Measurements from ENCODE around the gene MZT2B. TPM values are rescaled to one million over a fixed set of nuclear protein-coding genes. Genes with fewer than 3 reads are reported as not detected.
"Not testable (repeated sequence)": the region's sequence is repeated elsewhere in the genome, so short reads cannot be mapped to it uniquely, and the experiment has no call there.

Gene MZT2B
- total RNA-seq, 4 donors from 2014 or later: 127 to 189 (median 149) TPM

GRCh38 chr2:130143266-130144039 is 38.6 kb upstream of the MZT2B start:
- not testable (repeated sequence) for H3K4me3 ChIP-seq (ENCODE audit: low read depth, poor library complexity, severe bottlenecking)

GRCh38 chr2:130145006-130145414 is 37.1 kb upstream of the MZT2B start, which contains the start of gene CCDC74B:
Gene CCDC74B (minus strand): TSS chr2:130145112. CDS start chr2:130144996, 116 bp downstream.
- H3K4me3 ChIP-seq (ENCODE audit: low read depth, poor library complexity, severe bottlenecking); intact Hi-C loops (cut with DNase I; ENCODE audit: low total_unique reads): not testable (repeated sequence)
- DNase-seq (ENCODE audit: low spot score in 2 of 2): peak in 1 of 2 donors; percentile 86
- WGBS, 2 donors: 10 to 11% methylated on average over 17 to 23 of the region's 30 CpGs

More at GRCh38 chr2:130143266-130144039, 38.6 kb upstream of the MZT2B start:
- 52 to 60% methylated on average over 17 to 21 of the region's 28 CpGs for WGBS, 2 donors
- DNase-seq (ENCODE audit: low spot score in 2 of 2): peak in 1 of 2 donors; percentile 76
- intact Hi-C loops (cut with DNase I; ENCODE audit: low total_unique reads): not testable (repeated sequence)

GRCh38 chr2:130148515-130148914 is 33.5 kb upstream of the MZT2B start:
- H3K4me3 ChIP-seq (ENCODE audit: low read depth, poor library complexity, severe bottlenecking); intact Hi-C loops (cut with DNase I; ENCODE audit: low total_unique reads): not testable (repeated sequence)
- peak in 1 of 2 donors; percentile 8 for DNase-seq (ENCODE audit: low spot score in 2 of 2)
- 57 to 64% methylated on average over 6 of the region's 6 CpGs for WGBS, 2 donors

GRCh38 chr2:130150181-130151144 is 31.6 kb upstream of the MZT2B start:
- 86 to 88% methylated on average over 23 of the region's 23 CpGs for WGBS, 2 donors
- intact Hi-C loops (cut with DNase I; ENCODE audit: low total_unique reads): no loop called here
- H3K4me3 ChIP-seq (ENCODE audit: low read depth, poor library complexity, severe bottlenecking): no peak overlapping the region
- no peak for TF ChIP-seq CTCF (IDR thresholded peaks at IDR 0.05)
- TF ChIP-seq POLR2A (IDR thresholded peaks at IDR 0.05): no peak
- DNase-seq (ENCODE audit: low spot score in 2 of 2): peak in 1 of 2 donors; percentile 84

- intact Hi-C loops (cut with DNase I; ENCODE audit: low total_unique reads); DNase-seq (ENCODE audit: low spot score in 2 of 2); H3K4me3 ChIP-seq (ENCODE audit: low read depth, poor library complexity, severe bottlenecking): not testable (repeated sequence)
- 65 to 66% methylated on average over 5 of the region's 5 CpGs for WGBS, 2 donors
Observed at GRCh38 chr2:130151145-130151512, 30.9 kb upstream of the MZT2B start.

GRCh38 chr2:130152136-130152815 is 29.8 kb upstream of the MZT2B start:
- WGBS, 2 donors: 89 to 91% methylated on average over 6 to 27 of the region's 27 CpGs
- intact Hi-C loops (cut with DNase I; ENCODE audit: low total_unique reads); H3K4me3 ChIP-seq (ENCODE audit: low read depth, poor library complexity, severe bottlenecking); DNase-seq (ENCODE audit: low spot score in 2 of 2): not testable (repeated sequence)

GRCh38 chr2:130152816-130153595 is 29.1 kb upstream of the MZT2B start:
- no peak overlapping the region for H3K4me3 ChIP-seq (ENCODE audit: low read depth, poor library complexity, severe bottlenecking)
- 84% methylated on average over 20 to 21 of the region's 25 CpGs for WGBS, 2 donors
- TF ChIP-seq CTCF (IDR thresholded peaks at IDR 0.05) (no peak), POLR2A (IDR thresholded peaks at IDR 0.05) (no peak)
- intact Hi-C loops (cut with DNase I; ENCODE audit: low total_unique reads): no loop called here
- DNase-seq (ENCODE audit: low spot score in 2 of 2): no peak

GRCh38 chr2:130153721-130154422 is 28.2 kb upstream of the MZT2B start:
- 87 to 90% methylated on average over 14 to 15 of the region's 23 CpGs for WGBS, 2 donors
- not testable (repeated sequence) for DNase-seq (ENCODE audit: low spot score in 2 of 2)

GRCh38 chr2:130154423-130154770 is 27.7 kb upstream of the MZT2B start:
- whole genome bisulfite sequencing, 2 donors: 93 to 96% methylated on average over 5 to 6 of the region's 8 CpGs
- intact Hi-C loops (cut with DNase I; ENCODE audit: low total_unique reads); DNase-seq (ENCODE audit: low spot score in 2 of 2); H3K4me3 ChIP-seq (ENCODE audit: low read depth, poor library complexity, severe bottlenecking): not testable (repeated sequence)

More at GRCh38 chr2:130153721-130154422, 28.2 kb upstream of the MZT2B start:
- H3K4me3 ChIP-seq (ENCODE audit: low read depth, poor library complexity, severe bottlenecking); intact Hi-C loops (cut with DNase I; ENCODE audit: low total_unique reads): not testable (repeated sequence)
